Right cardiac atrium (tissue), 5 donors: ENCODE measurements around the gene ZFTA. TPM values are rescaled to one million over a fixed set of nuclear protein-coding genes. Genes with fewer than 3 reads are reported as not detected.

Source experiments
- polyA plus RNA-seq: library from polyadenylated mRNA; stranded (reverse); fragments of 200-250 nt; gene quantifications from one replicate; pipeline ENCODE4 v1.2.3, GENCODE V29; 2013
- total RNA-seq, 4 donors: library from RNA; stranded (reverse); fragmentation: NEBNext Ultra II Directional; extraction: Animal tissue kit (Norgen Biotek cat#: 25700); gene quantifications; one replicate each; pipeline ENCODE4 v1.2.1, GENCODE V29; 2021
- donor health status: healthy with polysubstance abuse.
- donor health status: DM: no; HTN: yes; CAD: no.
- donor health status: DM: no; HTN: no; CAD: no.
- donor health status: DM: no; HTN: yes; CAD: no; lungs with severe emphysema.
- donor health status: DM: yes; HTN: yes; CAD: no.

The ZFTA gene
- total and polyA plus RNA-seq, 5 donors, result 7.9 to 17.7 (median 15.1) TPM

Other genes with a start within 250 kb of the ZFTA start
- gene PLAAT4, start 232.0 kb downstream of the ZFTA start, total RNA-seq, result 10 to 100 TPM in 3 of 4 donors, 1 to 10 TPM in 1; 8.0 to 17.9 (median 13.3) TPM
- 14.0 TPM for gene PLAAT4, start 232.0 kb downstream of the ZFTA start, polyA plus RNA-seq
- gene PLAAT2, start 205.4 kb downstream of the ZFTA start, total RNA-seq, result under 1 TPM in 1 of 4 donors, not detected in 3; 0.31 TPM
- gene PLAAT2, start 205.4 kb downstream of the ZFTA start, polyA plus RNA-seq, result 0.66 TPM
- 100 to 1,000 TPM; 110 to 142 (median 125) TPM for gene PLAAT3, start 154.3 kb downstream of the ZFTA start, total RNA-seq
- 158 TPM for gene PLAAT3, start 154.3 kb downstream of the ZFTA start, polyA plus RNA-seq
- 10 to 100 TPM; 14.6 to 32.9 (median 23.1) TPM for gene ATL3, start 97.4 kb downstream of the ZFTA start, total RNA-seq
- gene ATL3, start 97.4 kb downstream of the ZFTA start, polyA plus RNA-seq, result 6.9 TPM
- 10 to 100 TPM; 50.1 to 67.6 (median 62.1) TPM for gene RTN3, start 87.3 kb downstream of the ZFTA start, total RNA-seq
- gene RTN3, start 87.3 kb downstream of the ZFTA start, polyA plus RNA-seq, result 58.4 TPM
- gene SPINDOC, start 44.7 kb upstream of the ZFTA start, total RNA-seq, result 10 to 100 TPM; 12.8 to 18.8 (median 17.4) TPM
- gene SPINDOC, start 44.7 kb upstream of the ZFTA start, polyA plus RNA-seq, result 13.6 TPM
- gene MARK2, start 70.3 kb upstream of the ZFTA start, total RNA-seq, result 10 to 100 TPM; 31.3 to 45.3 (median 41.1) TPM
- 20.0 TPM for gene MARK2, start 70.3 kb upstream of the ZFTA start, polyA plus RNA-seq
- 10 to 100 TPM in 1 of 4 donors, 1 to 10 TPM in 3; 1.6 to 10.1 (median 8.7) TPM for gene RCOR2, start 148.4 kb upstream of the ZFTA start, total RNA-seq
- 3.2 TPM for gene RCOR2, start 148.4 kb upstream of the ZFTA start, polyA plus RNA-seq
- gene NAA40, start 170.2 kb upstream of the ZFTA start, total RNA-seq, result 10 to 100 TPM; 27.4 to 47.6 (median 29.2) TPM
- gene NAA40, start 170.2 kb upstream of the ZFTA start, polyA plus RNA-seq, result 20.1 TPM
- 100 to 1,000 TPM; 726 to 908 (median 798) TPM for gene COX8A, start 205.8 kb upstream of the ZFTA start, total RNA-seq
- gene COX8A, start 205.8 kb upstream of the ZFTA start, polyA plus RNA-seq, result 2,526 TPM
- 10 to 100 TPM; 44.9 to 55.8 (median 51.2) TPM for gene OTUB1, start 217.7 kb upstream of the ZFTA start, total RNA-seq
- gene OTUB1, start 217.7 kb upstream of the ZFTA start, polyA plus RNA-seq, result 62.4 TPM